Glomerular visceral epithelial cell (primary cell): ENCODE results near the gene GP5.

Source experiments
- DNase-seq: peaks from one replicate; pipeline ENCODE4 v3.0.0-alpha.2; 2016; ENCODE audit errors: extremely low spot score

Gene GP5, protein sequence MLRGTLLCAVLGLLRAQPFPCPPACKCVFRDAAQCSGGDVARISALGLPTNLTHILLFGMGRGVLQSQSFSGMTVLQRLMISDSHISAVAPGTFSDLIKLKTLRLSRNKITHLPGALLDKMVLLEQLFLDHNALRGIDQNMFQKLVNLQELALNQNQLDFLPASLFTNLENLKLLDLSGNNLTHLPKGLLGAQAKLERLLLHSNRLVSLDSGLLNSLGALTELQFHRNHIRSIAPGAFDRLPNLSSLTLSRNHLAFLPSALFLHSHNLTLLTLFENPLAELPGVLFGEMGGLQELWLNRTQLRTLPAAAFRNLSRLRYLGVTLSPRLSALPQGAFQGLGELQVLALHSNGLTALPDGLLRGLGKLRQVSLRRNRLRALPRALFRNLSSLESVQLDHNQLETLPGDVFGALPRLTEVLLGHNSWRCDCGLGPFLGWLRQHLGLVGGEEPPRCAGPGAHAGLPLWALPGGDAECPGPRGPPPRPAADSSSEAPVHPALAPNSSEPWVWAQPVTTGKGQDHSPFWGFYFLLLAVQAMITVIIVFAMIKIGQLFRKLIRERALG

DNA sequence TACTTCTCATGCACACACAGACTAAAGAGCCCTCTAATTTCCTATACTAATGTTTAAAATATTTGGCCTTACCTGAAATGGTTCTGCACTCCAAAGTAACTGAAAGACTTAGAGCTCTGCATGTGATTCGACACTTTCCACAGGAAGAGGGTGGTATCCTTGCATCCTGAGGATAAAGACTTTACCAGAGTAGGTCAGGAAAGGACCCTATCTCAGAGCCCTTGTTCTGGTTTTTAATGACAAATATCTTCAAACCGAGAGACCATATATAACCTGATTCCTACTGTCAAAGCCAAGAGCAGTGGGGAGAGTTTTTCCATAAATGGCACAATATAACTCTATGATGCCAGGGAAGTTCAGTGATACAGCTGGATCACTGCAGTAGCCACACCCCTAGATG, at the start of gene GP5:
Gene GP5 (minus strand): TSS at position 101 of the 400 bp plus-strand sequence. CDS start 984 bp downstream, outside the sequence.
- no peak for DNase-seq

DNA sequence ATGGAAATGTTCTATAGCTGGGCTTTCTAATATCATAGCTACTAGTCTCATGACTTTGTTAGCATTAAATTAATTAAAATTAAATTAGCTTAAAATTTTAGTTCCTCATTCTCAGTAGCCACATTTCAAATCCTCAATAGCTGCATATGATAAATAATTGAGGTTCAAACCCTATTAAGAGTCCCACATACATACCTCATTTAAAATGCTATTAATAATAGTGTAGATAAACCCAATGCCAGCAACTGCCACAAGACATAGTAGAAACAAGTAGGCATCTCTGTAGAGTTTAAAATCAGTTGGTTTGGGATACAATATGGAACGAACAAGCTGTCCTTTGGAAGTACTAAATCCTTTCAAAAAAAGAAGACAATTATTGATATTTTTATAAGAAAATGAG, 48.6 kb upstream of the GP5 start:
- DNase-seq = no peak

DNA sequence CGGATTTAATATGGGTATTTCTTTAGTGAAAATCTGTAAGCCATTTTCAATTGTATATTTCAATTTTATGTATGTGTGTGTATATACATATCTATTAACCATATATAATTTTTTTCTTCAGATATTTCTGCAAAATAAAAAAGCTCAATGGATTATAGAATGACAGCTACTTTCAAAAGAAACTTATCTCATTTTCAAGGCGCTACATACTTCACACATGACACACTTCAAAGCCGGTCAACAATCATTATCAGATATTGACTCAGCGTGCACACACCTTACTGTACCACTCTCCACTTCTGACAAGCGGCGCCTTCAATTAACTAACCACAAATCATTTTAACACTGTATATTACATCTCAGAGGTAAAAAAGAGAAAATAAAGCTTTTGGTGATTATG, 48.1 kb upstream of the GP5 start:
- DNase-seq = no peak

DNA sequence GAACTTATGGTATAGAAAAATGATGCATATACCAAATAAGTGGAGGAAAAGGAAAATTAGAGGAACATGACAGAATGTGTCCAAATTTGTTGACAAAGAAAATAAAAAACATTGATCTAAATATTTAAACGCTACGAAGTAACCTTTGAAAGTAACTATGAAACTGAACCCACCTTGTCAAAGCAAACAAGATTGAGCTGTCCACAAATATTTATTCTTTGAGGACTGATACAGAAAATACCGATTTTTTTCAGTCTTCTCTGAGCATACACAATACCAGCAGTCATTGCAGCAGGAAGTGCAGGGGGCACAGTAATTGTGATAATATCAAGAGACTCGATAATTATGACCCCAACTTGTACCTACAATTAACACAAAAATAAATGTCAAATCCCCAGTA, 47.7 kb upstream of the GP5 start:
- DNase-seq = no peak

DNA sequence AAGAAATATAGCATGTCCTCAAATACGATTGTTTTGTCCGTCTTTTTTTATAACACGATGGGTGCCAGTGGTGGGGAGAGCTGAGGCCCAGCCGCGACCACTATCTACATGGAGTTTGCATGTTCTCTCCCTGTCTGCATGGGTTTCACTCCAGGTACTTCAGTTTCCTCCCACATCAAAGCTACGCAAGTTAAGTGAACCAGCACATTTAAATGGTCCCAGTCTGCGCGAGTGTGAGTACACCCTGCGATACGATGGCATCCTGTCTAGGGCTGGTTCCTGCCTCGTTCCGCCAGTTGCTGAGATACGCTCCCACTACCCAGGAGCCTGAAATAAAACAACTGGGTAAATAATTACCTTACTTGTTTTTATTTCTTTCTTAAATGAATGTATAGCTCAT, 47.1 kb upstream of the GP5 start:
- no peak for DNase-seq

DNA sequence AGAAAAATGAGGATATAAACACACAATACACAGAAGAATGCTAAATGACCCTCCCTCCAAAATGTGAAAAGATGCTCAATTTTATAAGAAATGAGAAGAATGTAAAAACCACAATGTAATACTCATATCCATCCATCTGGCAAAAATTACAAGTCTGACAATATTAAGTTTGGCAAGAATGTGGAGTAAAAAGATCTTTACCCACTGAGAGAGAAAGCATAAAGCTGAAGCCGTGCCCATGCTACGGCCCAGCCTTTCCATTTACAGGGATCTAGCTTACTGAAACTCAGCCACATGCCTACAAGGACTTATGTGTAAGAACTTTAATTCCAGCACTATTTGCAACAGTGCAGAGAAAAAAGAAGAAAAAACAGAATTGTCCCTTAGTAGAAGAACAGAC, 44.8 kb upstream of the GP5 start:
- no peak for DNase-seq

DNA sequence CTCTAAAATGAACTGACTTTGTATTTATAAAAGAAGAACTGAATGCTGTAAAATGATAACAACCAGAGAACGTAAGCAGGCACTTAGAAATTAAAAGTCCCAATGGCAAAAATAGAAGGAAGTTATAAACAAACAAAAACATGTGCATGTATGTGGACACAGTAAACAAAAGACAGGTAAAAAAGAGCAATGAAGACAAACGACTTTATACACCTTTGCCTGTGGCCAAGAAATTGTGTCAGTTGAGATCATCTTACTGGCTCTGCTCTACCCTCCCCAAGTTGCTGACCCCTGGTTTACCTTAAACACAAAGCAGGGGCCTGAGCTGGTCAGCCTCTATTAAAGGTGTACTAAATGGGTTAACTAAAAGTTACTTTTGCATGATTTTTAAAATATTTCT, 41.7 kb upstream of the GP5 start:
- DNase-seq = no peak

DNA sequence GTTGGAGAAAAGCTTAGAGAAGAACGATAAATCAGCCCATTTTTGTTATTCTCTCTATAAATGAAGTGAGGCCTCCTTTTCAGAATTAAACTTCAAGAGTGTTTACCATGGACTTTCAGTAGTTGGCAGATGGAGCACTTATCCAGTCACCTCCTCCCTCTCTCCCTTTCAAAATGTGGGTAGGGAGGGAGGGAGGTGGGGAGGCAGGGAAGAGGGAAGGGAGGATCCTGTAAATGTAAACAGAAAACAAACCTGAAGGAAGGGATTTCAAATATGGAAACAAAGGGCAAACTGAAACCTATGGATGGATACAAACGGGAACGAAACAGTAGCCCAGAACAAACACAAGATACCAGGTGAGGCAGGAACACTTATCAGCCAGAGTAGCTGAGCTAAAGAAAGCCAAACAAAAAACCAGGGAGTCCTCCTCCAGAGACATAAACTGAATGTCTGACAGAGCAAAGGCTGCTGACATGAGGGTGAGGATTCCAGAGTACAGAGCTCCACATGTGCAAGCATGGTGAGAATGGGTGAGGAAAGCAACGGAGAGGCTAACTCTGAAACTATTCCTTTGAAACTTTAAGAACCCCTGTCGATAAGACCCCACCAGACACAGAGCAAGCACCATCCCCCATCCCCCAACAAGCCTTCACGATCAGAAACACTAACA, 41.0 kb upstream of the GP5 start:
- no peak for DNase-seq

DNA sequence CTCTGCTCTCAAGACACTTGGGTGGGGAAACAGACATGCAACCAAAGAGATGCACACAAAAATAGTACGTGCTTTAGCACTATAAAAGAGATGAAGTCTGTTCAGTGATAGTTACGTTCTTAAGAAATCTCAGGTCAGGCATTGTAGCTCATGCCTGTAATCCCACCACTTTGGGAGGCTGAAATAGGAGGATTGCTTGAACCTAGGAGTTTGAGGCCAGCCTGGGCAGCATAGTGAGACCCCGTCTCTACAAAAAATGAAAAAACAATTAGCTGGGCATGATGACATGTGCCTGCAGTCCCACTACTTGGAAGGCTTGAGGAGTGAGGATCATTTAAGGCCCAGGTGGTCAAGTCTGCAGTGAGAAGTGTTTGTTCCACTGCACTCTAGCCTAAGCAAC, 35.4 kb upstream of the GP5 start:
- DNase-seq = no peak

DNA sequence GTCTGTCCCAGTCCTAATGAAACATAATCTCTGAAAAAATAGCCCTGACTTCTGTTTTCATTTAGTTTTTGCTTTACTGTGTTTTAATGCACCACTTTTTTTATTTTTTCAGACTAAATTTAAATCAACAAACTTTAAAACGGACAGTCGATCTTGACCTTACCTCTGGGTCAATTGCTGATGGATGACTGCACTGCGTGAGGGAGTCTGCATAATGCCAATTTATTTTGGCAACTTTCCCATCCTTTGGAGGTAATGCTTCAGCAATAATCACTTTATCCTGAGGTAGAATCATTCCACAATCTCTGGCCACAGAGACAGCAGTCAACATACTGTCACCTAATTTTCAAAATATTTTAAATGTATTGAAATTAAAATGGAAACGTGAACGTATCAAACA, 32.5 kb upstream of the GP5 start:
- DNase-seq = peak; percentile 19

DNA sequence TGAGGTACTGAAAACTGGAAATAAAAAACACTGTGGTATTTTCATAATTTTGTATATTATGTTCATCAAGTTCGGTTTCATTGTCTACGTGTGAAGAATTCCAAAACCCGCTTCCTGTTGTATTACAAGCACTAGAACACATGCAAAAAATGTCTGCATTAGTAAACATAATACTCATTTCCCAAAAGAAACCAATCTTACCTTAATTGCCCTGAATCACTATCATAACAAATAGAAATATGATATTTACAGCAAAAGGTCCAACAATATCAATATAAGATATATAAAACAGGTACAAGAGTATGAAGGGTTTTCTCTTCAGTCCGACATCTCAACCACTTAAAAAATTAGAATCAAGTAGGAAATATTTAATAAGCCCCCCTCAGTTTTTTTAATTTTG, 26.3 kb upstream of the GP5 start:
- no peak for DNase-seq

DNA sequence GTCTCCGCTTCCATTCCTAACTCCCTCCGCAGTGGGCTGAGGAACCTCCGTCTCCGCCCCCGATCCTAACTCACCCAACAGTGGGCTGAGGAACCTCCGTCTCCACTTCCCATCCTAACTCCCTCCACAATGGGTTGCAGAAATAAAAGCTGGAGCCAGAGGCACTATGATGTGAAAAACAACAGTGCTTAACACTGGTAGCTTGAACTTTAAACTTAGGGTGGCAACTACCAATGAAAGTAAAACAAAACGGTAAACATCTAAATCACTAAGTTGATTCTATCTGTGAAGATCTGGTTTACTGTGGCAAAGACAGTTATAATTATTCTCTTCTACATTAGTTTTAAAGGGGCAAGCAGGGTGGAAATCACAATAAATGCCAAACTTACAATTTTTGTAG, 25.9 kb upstream of the GP5 start:
- DNase-seq = no peak

DNA sequence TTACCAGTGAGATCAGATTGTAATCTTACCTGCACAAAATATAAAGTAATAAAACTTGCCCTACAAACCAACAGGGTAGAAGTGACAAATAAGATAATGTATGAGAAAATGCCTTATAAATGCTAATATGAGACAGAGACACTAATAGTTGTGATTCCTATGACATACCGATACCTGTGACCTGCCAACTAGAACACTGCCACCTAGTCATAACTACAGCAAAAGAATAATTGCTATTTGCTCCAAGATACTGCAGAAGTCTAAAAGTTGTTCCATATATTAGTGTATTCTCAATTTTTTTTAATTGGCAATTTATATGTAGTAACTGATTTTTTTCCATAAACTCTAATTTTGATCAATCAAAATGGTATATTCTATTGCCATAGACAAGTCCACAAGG, 25.3 kb upstream of the GP5 start:
- no peak for DNase-seq

DNA sequence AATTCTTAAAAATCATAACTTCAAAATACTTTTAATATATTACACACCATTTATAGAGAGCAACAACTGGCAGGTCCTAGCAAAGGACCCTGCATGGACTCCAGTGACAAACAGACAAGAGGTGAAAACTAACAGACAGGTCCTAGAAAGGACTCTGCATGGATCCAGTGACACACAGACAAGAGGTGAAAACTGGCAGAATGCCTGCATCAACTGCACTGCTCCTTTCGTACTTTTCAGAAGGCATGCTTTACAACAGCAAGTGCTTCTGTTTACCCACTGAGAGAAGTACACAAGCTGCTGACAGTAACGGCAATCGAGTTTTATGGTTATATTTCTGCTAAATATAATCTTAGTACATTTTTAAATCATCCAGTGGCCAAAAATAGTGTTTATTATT, 24.3 kb upstream of the GP5 start:
- DNase-seq = no peak

DNA sequence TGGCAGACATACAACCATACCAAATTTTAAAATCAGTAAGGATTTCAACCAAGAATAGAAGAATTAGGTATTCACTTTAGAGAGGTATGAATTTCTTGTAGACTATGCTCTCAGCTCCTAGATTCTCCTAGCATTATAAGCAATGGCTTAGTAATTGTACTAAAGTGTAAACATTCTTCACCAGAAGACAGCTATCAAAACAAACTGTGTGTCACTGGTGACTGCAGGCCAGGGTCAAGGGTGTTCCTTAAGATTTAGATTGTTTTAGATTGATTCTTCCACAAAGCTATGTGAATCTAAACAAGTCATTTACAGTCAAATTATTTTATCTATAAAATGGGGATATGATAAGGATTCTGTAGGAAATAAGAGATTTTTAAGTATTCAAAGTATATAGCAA, 23.1 kb upstream of the GP5 start:
- no peak for DNase-seq

DNA sequence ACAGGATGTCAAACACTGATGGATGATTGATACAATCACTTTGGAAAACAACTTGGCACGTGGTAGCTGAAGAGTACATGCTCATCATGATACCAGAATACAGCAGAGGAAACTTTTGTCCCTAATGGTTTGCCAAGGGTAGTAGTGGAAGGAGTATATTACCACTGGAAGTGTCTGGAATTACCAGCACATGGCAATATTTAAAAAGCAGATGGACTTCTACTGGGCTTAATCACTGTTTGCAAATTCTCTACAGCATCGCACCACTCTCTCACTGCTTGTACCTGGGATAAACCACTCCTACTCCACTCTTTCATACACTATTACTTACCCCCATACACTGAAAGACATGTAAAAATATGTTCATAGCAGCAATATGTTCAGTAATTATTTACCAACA, 19.6 kb upstream of the GP5 start:
- no peak for DNase-seq

DNA sequence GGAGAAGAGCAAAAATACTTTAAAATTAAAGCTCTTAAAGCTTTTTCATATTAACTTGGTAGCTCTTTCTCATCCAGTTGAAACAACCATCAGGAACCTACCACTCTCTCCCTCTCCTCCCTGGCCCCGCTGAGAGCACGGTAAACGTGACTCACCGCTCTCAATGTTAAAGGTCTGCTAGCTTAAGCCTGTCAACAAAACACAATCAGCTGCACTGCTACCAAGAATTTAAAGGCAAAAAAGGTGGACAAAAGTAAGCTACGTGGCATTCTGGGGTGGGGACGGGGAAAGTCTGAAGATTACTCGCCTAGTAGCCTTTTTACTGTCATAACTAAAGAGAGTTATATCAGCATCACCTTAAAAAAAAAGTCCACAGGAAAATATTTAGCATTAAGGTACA, 8.4 kb upstream of the GP5 start:
- DNase-seq = peak; percentile 43

DNA sequence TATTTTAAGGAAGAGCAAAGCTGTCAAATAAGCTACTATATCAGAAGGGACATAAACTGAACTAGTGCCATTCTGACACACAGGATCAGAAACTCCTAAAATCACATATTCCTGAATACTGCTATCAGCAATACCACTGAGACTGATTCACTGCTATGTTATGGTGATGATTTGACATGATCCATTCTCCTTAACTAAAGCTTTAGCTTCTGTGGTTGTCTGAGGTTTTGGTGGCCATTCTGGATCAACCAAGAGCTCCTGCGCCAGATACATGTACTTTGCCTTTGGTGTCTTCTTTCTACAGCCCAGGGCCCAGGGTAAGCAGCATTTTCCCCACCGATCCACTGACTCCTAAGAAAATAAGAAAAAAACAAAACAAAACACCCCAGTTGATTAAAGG, 6.7 kb upstream of the GP5 start:
- DNase-seq = no peak

DNA sequence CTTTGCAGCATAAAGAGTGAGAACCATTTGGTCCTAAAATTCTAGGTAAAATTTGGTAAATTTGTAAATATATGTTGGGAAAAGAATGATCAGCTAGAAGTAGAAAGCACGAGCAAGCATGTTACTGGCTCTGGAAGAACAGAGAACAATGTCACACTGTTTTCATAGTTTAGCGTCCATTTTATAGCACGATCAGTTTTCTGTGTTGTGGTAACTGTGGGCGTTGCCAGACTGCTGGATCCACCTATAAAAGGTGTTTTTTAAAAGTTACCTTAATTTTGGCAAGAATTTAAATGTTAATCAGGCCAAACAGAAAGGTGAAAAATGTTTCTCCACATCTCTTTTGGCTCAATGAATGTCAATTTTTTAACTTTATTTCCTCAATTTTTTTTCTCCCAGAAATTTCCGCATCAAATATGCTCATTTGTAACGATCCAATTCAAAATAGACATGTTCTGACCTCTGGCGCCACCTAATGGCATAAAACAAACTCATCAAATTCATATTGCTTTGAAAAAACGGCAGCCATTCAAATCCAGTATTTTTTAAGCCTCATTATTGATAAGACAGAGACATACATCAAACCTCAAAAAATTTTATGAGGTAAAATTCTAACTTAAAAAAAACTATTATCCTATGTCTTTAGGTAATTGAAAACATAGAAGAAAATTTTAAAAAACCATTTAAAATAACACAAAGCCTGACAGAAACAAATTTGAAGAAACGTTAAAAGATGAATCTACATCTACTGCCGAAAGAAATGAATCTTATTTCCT, 5.5 kb upstream of the GP5 start:
- peak; percentile 56 for DNase-seq

DNA sequence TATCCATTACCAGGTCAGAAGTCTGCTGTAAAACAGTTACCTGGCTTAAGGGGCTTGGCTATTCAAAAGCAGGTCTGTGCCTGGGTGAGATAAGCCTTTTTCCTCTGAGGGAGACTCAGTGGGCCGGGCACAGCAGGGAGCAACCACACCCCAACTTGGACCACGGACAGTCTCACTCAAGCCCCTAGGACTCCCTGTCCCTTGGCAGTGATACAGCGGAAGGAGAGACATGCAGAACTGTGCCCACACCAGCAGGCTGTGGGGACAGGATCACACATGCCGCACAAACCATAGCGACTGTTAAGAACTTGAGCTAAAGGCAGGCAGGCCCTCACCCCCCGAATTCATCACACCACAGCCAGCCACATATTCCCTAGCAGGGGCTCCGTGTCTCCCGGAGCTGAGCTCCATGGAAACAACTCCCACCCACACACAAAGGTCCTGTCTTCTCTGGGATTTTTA, 2.8 kb upstream of the GP5 start:
- no peak for DNase-seq

DNA sequence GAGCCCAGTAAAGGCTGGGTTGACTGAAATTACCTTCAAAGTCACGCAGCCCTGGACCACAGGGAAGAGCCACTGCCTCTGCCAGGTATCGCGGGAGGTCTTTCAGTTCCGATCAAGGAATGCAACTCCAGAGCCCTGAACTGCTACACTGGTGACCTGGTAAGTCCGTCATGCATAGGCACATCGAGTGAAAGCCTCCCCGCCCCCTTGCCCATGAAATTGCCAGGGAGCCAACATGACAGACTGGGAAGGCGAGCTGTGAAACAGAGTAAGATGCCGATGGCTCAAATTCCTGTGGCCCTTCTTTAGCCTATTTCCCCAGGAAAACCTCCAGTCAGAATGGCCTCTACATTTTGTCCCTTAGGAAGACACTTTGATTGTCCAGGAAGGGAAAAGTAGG, 2.3 kb upstream of the GP5 start:
- DNase-seq = no peak

DNA sequence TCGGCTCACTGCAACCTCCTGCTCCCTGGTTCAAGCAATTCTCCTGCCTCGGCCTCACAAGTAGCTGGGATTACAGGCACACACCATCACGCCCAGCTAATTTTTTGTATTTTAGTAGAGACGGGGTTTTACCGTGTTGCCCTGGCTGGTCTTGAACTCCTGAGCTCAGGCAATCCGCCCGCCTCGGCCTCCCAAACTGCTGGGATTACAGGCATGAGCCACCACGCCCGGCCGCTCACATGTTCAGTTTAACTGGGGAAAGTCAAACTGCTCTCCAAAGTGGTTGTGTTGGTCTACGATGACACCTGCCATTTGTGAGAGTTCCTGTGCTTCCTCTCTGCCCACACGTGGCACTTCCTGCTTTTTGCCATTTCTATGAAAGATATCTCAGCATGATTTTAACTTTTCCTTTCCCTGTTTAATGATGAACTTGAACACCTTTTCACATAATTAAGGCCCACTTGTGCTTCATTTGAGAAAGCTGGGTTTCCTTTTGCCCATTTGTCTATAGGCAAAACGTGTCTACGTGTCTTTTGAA, 877 bp upstream of the GP5 start:
- DNase-seq = no peak
